ENCODE measurements around the gene CACNG1.

DNA sequence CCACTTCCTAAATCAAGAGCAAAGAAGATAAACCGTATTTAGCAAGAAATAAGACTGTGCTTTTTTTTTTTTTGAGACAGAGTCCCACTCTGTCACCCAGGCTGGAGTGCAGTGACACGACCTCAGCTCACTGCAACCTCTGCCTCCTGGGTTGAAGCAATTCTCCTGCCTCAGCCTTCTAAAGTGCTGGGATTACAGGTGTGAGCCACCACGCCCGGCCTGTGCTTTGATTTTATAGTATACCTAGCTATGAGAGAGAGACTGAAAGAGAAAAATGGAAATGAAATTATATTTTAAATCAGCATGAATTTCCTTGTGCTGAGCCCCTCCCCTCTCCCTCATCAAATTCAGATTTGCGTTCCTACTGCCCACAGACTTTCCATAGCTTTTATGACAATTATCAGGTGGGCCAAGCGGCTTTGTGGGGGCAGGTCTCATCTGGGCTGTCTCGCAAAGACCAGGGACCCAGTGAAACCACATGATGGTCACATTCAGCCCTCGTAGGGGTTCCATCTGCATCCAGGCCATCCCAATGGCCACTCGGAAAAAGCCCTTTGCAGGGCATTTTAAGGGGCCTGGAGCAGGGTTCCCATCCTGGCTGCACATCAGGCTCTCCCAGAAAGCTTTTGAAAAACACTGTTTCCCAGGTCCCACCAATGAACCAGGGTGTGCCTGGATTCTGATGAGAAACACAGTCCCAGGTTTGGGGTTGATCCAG is 8.5 kb downstream of the CACNG1 start:
- TF ChIP-seq CTCF (conservative IDR thresholded peaks at IDR 0.05) (no peak), EZH2 (IDR thresholded peaks at IDR 0.05; ENCODE audit: low read depth) (no peak)
